HL-60 (cell line): ENCODE measurements around the gene IMP3.

ENCODE experiments used
- DNase-seq, 2 experiments: peaks; one replicate each; pipeline ENCODE4 v3.0.0-alpha.2; 2010 to 2020; ENCODE audit warnings: low read depth in 1 of 2, low spot score in 1 of 2
- H3K27ac ChIP-seq: fragments of 250-450 bp; sonication (Bioruptor Pico); replicated peaks from 2 replicates; pipeline ENCODE4 v1.5.1; 2020; ENCODE audit warnings: mild to moderate bottlenecking, moderate library complexity
- H3K27me3 ChIP-seq: fragments of 250-450 bp; sonication (Bioruptor Pico); 2 replicates; pipeline ENCODE4 v1.5.1; 2021; ENCODE audit warnings: mild to moderate bottlenecking, moderate library complexity; ENCODE audit not compliant: insufficient read depth, poor library complexity, severe bottlenecking
- H3K4me3 ChIP-seq: replicated peaks from 2 replicates; pipeline ENCODE4 v1.5.1; 2011; ENCODE audit warnings: mild to moderate bottlenecking, control low read depth, low read length; ENCODE audit not compliant: insufficient read depth
- GABPA ChIP-seq: IDR thresholded peaks from 2 replicates; pipeline ENCODE4 v1.6.1; 2012; ENCODE audit warnings: low read depth
- POLR2AphosphoS5 ChIP-seq: IDR thresholded peaks from 2 replicates; pipeline ENCODE4 v1.6.1; 2012; ENCODE audit warnings: low read depth
- SPI1 ChIP-seq: IDR thresholded peaks from 2 replicates; pipeline ENCODE4 v1.6.1; 2012; ENCODE audit warnings: low read depth, mild to moderate bottlenecking, borderline replicate concordance
- TF ChIP-seq, protein P1 (sequence below): IDR thresholded peaks from 2 replicates; pipeline ENCODE4 v1.6.1; 2012; ENCODE audit warnings: low read depth; ENCODE audit not compliant: insufficient replicate concordance
- TF ChIP-seq, protein P2 (sequence below): IDR thresholded peaks from one replicate; pipeline ENCODE4 v1.5.1; 2011; ENCODE audit warnings: low read length, control low read depth, inconsistent platforms; ENCODE audit not compliant: insufficient read depth

Gene IMP3

GRCh38 chr15:75594276-75594675 lies 45.7 kb downstream of the IMP3 start:
- DNase-seq = no peak
- Histone ChIP-seq H3K4me3 (no peak overlapping the region), H3K27me3 (no peaks in the 10 kb centered on the region), H3K27ac (no peak overlapping the region)
- TF ChIP-seq, protein P1, sequence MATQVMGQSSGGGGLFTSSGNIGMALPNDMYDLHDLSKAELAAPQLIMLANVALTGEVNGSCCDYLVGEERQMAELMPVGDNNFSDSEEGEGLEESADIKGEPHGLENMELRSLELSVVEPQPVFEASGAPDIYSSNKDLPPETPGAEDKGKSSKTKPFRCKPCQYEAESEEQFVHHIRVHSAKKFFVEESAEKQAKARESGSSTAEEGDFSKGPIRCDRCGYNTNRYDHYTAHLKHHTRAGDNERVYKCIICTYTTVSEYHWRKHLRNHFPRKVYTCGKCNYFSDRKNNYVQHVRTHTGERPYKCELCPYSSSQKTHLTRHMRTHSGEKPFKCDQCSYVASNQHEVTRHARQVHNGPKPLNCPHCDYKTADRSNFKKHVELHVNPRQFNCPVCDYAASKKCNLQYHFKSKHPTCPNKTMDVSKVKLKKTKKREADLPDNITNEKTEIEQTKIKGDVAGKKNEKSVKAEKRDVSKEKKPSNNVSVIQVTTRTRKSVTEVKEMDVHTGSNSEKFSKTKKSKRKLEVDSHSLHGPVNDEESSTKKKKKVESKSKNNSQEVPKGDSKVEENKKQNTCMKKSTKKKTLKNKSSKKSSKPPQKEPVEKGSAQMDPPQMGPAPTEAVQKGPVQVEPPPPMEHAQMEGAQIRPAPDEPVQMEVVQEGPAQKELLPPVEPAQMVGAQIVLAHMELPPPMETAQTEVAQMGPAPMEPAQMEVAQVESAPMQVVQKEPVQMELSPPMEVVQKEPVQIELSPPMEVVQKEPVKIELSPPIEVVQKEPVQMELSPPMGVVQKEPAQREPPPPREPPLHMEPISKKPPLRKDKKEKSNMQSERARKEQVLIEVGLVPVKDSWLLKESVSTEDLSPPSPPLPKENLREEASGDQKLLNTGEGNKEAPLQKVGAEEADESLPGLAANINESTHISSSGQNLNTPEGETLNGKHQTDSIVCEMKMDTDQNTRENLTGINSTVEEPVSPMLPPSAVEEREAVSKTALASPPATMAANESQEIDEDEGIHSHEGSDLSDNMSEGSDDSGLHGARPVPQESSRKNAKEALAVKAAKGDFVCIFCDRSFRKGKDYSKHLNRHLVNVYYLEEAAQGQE = no peak
- TF ChIP-seq, protein P2, sequence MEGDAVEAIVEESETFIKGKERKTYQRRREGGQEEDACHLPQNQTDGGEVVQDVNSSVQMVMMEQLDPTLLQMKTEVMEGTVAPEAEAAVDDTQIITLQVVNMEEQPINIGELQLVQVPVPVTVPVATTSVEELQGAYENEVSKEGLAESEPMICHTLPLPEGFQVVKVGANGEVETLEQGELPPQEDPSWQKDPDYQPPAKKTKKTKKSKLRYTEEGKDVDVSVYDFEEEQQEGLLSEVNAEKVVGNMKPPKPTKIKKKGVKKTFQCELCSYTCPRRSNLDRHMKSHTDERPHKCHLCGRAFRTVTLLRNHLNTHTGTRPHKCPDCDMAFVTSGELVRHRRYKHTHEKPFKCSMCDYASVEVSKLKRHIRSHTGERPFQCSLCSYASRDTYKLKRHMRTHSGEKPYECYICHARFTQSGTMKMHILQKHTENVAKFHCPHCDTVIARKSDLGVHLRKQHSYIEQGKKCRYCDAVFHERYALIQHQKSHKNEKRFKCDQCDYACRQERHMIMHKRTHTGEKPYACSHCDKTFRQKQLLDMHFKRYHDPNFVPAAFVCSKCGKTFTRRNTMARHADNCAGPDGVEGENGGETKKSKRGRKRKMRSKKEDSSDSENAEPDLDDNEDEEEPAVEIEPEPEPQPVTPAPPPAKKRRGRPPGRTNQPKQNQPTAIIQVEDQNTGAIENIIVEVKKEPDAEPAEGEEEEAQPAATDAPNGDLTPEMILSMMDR = no peak
- no peak for TF ChIP-seq POLR2AphosphoS5
- no peak for TF ChIP-seq GABPA

GRCh38 chr15:75591655-75592364 lies 48.2 kb downstream of the IMP3 start:
- H3K4me3 ChIP-seq = no peak overlapping the region
- TF ChIP-seq POLR2AphosphoS5 (no peak), GABPA (no peak), SPI1 (no peak)
- TF ChIP-seq, protein P2 = no peak
- TF ChIP-seq, protein P1 = no peak
- no peak overlapping the region for H3K27ac ChIP-seq

DNA sequence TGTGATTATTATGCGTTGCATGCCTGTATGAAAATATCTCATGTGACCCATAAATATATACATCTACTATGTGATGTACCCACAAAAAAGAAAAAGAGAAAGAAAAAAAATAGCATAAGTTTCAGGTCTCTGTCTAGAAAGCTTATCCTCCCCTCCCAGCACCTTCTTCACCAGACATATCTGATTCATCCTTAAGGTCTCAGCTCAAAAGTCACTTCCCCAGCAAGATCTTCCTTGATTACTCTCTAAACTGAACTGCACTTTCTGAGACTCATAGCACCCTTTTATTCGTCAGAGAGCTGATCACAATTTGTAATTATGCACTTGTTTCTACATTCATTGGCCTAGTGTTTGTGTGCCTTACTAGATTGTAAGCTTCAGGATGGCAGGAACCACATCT lies 49.8 kb downstream of the IMP3 start:
- TF ChIP-seq SPI1 (no peak), GABPA (no peak), POLR2AphosphoS5 (no peak)
- TF ChIP-seq, protein P2 = no peak
- TF ChIP-seq, protein P1 = no peak
- no peak for DNase-seq

More at GRCh38 chr15:75591655-75592364, 48.2 kb downstream of the IMP3 start:
- DNase-seq = no peak
- no peaks in the 10 kb centered on the region for H3K27me3 ChIP-seq

More for the DNA sequence above, 49.8 kb downstream of the IMP3 start:
- Histone ChIP-seq H3K27me3 (no peaks in the 10 kb centered on the region), H3K27ac (no peak overlapping the region), H3K4me3 (no peak overlapping the region)
